Right renal cortex interstitium (tissue), 3 donors: ENCODE measurements around the gene CELF4. TPM values are rescaled to one million over a fixed set of nuclear protein-coding genes. Genes with fewer than 3 reads are reported as not detected.

Experiments
- DNase-seq, 3 donors: peaks; one replicate each; pipeline ENCODE4 v3.0.0-alpha.2; 2013; ENCODE audit warnings: low read depth in 3 of 3, low spot score in 2 of 3
- polyA plus RNA-seq, 3 donors: library from polyadenylated mRNA; unstranded; fragments of 120-200 nt; gene quantifications; one replicate each; pipeline ENCODE4 v1.2.1, GENCODE V29; 2013; ENCODE audit not compliant: insufficient read length in 3 of 3

The CELF4 gene
- polyA plus RNA-seq, 3 donors = 2.1 to 2.3 (median 2.2) TPM

DNA sequence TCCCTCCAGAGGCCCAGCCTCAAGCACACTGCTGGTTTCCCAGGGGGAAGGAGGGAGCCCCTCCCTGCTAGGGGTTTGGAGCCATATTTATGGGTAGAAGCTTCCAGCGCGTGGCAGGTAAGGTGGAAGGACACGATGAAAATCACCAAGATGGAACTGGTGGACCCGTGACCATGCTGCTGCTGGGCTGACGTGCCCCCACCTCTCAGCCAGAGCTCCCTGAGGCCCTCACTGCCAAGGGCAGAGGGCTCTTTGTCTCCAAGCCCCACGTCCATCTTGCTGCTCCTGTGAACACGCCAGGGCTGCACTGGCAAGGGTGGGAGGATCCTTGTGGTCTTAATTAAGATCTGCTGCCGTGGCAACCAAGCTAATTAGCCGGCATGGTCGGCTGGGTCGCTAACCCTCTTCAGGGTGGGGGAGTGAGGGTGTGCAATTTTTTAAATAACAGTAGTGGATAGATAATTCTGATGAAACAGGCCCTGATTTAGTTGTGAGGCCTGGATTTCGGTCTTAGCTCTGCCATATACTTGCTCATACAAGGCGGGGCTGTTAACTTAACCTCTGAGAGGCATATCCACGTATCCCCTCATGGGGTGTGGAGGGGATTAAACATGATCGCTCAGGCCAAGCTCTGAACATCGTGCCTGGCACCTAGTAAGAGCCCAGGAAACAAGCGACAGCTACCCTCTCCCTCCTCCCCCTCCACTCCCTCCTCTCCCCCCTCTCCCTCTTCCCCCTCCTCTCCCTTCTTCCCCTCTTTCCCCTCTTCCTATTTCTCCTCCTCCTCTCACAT is 232.8 kb downstream of the CELF4 start:
- DNase-seq = no peak

DNA sequence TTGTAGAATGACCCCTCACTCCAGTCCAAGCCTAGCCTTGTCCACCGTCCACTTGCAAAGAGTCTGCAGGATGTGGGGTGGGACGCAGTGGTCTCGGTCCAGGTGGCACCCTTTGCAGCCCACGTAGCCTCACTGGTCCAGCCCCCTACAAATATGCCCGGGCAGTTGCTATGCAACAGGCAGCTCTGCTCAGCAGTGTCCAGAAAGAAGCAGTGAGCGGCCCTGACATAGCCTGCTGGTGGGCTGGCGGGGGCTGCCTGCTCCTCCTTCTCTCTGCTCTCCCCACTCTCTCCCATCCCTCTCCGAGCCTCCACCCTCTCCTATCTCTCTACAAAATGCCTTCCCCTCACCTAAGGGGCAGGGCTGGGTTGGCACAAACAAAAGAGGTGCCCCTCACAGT is 233.4 kb downstream of the CELF4 start:
- DNase-seq = no peak

DNA sequence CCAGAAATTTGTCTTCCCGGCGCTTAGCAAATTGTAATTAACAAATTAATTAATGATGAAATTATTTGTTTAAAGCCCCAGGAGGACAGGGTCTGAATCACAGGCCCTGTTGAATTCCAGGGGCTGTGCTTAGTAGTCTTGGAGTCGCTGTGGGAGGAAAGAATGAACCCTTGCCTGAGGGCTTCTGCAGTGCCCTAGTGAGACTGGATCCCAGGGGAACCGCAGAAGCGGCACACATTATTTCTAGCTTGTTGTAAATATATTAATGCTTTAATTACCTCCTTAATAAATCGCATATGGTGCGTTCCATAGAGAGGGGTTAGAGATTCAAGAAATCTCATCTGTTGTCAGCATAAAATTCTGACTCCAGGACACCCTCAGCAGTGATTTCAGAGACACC is 235.4 kb downstream of the CELF4 start:
- no peak for DNase-seq

DNA sequence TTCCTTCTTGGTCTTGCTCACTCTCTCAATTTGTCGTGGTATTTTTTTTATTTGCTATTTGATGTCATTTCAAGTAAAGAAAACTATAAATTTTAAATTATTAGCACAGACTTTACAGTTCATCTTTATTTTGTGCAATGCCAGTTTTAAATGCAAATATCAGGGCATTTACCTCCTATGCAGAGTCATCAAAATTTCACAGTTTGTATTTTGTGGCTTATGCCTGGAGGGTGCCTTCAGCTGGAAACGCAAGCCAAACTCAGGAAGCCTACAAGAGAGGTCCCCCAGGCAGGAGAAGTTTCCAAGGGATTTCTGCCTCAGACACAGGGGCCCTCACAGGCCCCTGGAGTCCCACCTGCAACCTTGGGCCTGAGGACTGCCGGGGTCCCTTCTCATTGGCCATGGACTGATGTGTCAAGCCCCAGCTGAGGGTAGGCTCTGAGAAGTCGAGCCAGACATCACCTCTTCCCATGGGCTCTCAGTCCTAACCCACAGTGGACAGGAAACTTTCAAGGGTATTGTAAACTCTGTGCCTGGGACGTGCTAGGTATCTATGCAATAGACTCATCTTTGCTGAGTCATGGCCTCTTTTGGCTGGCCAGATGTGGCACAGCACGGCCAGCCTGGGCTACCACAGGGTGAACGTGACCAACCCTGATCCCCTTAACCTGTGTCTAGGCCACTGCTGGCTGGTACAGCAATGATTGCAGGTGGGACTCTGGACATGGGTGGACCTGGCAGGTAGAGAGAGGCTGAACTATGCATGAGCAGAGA is 236.5 kb downstream of the CELF4 start:
- DNase-seq = no peak

DNA sequence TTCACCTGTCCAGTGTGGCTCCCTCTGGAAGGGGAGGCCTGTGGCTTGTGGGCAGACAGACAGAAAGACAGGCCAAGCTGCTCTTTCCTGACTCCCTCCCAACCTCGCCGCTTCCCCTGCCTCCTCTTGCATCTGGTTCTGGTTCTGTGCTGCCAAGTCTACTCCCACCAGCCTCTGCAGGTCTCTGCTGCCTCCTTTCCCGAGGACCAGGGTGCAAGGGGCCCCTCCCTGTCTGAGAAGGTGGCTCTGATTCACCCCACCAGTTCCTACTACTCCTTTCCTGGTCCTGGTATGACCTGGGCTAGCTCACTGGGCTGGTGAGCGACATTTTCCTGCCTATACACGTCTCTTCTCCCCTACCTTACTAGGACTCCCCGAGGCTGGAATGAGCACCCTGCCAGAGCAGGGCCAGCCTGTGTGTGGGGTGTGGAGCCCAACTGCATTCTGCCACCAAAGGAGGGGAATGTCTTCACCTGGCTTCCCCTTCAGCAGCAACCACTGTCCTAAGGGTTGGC is 238.5 kb downstream of the CELF4 start:
- DNase-seq = no peak

DNA sequence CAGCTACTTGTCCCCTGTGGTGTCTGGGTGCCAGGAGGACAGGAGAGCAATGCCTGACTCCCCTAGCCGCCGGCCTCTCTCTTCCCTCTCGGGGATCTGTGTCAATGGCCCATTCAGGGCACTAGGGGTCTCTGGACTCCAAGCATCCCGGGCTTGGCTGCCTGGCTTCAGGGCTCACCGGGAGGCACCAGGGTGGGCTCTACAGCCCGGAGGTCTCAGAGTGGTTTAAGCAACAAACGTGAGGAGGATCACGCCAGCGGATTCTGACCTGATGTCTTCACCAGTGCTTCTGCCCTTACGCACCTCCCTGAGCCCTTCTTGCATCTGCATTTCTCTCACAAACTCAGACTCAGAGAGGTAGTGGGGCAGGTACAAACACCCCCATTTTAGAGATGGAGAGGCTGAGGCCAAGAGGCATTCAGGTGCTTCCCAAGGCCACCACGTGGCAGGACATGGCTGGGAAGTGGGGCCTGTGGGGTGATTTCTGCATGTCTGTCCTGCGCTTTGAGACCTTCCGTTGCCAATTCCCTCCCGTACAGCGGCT is 243.0 kb downstream of the CELF4 start:
- peak in 1 of 3 donors; percentile 40 for DNase-seq

DNA sequence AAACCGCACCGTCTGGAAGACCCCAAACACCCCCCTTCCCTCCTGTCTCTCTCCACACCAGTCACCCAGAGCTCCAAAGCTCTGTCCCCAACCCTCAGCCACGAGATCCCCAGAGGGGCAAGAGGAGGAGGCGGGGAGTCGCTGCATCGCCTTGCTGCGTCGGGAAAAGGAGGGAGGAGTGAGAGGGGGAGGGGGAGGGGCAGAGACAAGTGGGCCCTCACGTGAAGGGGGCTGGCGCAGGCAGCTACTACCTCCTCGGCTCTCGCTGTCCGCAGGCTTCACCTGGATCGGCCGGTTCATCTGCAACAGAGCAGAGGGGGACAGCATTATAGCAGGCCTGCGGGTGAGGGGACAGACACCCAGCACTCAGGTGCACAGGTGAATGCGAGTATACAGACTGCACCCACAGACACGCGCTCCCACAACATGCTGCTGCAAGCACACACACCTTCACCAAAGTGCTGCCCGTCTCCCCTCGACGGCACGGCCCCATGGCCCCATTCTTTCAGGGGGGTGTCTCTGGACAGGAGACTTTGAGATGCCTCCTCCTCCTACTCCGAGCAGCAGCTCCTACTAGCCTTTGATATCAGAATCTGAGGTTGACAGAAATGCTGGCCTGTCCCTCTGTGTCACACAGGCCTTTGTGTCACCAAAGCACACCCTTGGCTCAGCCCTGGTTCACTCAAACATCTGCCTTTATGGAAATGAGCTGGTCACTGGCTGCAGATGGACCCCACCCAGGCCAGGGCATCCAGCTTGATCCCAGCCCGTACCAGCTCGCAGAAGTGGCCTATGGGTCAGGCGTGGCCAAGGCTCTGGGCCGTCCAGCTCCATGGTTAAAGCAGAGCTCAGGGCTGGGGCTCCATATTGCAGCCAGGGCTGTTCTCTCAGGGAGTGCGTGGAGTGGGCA is 243.8 kb downstream of the CELF4 start:
- no peak for DNase-seq

DNA sequence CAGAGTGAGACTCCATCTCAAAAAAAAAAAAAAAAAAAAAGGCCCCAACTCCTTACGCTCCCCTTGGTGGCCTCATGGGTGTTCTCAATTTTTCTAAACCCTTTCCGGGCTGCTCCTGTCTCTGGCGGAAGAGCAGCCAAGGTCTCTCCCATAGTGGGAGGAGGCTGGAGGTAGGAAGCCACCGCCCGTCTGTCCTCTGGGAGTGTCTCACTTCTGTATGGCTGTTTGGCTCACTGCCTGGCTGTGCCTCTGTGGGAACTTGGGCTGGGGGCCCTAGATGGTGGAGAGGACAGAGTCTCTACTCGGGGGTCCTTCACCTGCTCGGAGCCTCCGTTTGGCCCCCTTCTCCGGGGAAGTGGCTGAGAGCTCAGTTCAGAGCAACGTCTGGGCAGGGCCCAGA is 245.3 kb downstream of the CELF4 start:
- DNase-seq = no peak

DNA sequence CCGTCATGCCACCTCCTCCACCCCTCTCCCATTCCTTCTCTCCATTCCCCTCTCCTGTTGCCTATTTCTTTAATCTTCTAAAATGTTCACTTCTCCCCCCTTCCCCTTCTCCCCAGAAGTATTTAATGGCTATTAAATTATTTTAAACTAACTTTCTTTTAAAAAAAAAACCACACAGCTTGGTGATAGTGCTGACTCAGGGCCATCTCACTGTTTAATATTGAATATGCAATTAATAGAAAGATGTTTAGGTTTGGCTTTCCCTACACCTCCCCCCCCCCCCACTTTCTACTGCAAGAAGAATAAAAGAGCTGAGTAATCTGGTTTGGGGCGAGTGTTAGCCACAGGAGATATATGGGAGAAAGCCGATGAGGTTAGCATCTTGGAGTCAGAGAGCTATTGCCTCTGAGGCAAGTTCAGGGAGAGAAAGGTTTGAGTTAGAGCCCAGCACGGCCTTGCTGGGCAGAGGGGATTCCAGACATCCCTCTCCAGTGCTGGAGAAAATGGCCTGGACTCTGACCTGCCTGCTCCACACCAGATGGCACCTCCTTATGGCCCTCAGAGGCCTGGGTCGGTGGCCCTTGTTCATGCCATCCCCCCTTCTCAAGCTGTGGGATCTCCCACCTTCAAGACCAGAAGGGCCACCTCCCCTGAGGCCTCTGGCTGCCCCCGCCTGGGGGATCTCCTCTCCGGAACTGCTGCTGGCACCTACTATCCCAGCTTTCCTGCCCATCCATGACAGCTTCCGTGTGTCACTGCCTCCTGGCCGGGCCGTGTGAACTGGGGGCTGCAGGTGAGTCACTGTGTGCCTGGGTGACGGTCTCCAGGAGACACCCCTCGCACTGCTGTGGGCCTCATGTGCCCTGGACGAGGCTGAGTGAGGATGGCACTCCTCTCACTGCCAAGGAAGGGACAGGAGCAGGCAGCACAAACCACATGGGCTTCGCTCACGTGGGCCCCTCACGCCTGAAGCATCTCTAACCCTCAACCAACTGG is 246.9 kb downstream of the CELF4 start:
- DNase-seq = no peak

DNA sequence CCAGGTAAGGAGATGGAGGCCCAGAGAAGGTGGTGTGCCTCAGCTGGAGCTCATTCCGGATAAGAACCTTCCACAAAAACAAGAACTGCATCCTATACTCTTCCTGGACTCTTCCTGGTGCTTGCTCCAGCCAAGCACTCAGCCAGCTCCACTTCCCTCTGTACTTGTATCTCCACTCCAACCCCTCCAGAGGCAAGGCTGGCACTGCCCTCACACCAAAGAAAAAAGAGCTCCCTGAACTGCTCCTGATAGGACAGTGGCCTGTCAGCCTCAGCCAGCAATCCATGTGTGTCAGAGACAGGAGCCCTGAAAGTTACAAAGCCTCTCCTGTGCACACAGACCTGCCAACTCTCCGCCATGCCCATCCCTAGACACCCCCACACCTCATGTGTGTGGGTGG is 248.1 kb downstream of the CELF4 start:
- no peak for DNase-seq

DNA sequence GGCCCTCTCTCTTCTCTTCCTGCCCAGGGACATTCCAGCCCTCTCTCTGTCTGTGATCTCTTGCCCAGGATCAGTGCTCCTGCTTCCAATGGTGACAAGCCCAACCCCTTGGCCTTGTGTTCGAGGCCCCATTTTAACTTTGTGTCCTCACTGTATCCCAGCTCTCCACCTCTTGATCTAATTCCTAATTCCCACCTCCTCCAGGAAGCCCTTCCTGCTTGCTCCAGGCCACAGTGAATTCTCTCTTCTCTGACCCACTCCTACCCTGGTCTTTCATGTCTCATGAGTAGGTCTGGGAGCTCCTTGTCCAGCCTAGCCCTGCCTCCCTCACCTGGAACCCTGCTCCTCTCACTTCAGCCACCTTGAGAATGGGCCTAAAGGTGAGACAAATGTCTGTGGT is 249.1 kb downstream of the CELF4 start:
- DNase-seq = no peak

DNA sequence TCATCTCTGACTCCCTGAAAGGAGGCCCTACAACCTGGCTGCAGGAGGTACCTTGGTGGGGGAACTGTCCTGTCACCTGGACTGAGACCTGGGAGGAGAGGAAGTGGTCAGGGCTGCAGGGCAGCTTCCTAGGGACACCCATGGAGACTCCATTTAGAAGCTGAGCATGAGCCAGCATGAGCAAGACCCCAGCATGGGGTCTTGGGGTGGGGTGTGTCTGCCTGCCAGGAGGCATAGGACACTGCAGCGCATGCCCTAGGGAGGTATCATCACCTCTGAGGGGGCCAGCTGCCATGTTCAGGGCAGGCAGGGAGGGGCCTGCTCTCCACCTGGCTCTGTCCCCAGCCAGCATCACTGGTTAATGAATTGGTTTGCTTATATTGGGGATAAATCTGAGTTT is 249.7 kb downstream of the CELF4 start:
- DNase-seq = no peak

DNA sequence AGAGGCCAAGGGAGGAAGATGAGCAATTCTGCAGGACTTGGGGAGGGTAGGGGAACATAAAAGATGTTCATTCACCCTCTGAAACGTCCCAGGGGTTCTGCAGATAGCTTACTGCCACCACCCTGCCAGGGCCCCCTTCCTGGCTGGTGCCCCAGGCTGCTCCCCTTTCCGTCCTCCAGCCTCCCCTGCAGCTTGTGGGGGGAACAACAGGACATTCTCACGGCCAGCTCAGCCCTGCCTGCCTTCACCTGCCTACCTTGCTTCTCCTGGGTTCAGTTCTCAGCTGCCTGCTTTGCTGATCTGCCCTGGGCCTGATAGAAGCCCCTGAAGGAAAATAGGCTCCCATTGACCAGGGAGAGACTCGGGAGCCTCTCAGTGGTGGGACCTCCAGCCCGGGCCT is 251.1 kb downstream of the CELF4 start:
- DNase-seq = no peak

DNA sequence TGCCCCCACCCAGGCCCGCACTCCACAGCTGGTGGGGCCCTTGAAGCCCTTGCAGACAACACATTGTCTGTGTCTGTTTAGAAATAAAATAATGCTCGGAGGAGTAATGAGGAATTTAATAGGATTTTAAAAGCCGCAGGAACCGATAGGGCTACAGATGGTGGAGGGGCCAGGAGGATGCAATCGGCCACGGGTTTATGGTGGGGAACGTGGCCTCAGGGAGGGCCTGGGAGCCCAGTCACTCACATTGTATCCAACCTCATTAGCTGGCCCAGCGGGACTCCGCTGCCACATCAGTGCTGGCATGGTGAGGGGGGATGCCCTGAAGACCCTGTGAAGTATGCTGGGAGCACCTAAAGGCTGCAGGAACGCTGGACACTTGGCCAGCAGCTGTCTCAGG is 252.0 kb downstream of the CELF4 start:
- DNase-seq = no peak

DNA sequence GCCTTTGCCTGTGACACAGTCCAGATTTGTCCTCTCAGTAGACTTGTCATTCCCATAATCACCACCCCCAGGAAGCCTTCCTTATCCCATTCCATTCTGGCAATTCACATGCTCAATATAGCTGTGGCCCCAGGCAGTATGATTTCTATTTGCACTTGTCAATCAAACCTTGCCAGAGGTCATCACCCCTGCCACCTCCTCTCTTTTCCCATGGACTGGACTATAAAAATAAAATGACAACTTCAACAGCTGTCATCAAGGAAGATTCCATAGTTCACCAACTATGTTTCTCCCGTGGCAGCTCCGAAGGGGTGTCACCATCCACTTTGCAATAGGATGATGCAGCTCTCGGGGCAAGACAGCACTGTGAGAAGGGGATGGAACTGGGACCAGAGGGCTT is 255.7 kb downstream of the CELF4 start:
- no peak for DNase-seq

DNA sequence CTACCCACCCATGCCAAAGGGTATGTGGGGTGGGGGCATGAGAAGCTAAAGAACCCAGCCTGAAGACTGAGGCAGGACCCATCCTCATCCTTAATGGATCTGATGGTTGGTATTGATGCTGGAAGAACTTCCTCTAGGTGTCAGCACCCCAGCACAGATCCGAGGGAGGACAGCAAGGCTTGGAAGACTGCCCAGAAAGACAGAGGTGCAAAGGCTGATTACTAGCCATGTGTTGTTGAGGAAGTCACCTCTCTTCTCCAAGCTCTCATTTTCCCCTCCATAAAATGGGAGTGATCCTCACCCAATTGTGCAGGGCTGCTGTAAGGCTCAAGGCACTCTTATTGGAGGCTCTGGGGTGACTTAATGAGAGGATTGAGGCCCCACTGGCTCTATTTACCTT is 256.5 kb downstream of the CELF4 start:
- no peak for DNase-seq

DNA sequence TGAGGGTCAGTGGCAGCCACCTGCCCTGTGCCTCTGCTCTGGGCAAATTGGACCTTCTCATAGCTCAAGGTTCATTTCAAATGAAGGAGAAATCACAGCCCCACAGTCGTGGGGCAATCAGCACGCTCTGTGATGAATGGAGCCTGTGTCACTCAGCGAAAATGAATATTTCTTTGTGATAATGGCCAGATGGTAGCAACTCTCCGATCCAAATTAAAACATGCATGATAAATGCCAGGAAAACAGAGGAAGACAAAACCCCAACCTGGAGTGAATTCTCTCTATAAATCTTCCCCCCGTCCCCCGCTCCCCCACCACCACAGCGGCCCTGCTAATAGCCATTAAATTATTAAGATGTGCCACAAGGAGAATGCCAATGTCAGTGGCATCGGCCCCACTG is 258.4 kb downstream of the CELF4 start:
- no peak for DNase-seq

DNA sequence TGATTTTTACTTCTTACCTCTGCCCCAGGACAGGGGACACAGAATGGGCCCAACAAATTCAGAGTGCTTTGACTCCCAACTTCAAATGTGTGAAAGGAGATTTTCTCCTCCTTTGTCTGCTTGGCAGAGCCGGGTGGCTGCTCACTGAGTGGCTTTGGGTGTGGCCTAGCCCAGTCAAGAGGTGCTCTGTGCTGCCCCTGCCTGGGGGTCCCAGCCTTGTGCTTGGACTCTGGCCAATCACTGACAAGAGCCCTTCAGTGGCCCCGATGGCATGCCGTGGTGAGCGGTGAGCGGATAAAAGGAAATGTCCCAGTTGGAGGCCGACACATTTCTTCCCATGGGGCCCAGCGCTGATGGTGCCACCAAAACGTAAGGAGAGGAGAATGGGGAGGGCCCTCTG is 259.2 kb downstream of the CELF4 start:
- no peak for DNase-seq

DNA sequence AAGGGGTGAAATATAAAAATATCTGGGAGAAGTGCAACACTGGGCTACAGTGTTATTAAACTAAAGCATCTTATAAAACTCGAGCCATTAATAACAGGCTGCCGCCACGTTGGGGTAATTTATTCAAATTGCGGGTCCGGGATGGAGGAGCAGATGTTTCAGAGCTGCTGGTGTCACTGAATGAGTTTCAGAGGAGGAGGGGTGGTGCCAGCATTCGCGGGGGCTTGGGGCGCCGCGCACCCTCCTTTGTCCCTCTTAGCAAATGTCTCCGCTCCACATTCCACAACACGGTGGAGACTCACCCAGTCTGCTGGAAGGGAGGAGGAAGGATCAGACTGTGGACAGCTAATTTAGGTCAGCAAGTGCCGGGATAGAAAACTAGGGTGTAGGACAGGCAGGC is 260.5 kb downstream of the CELF4 start:
- DNase-seq = no peak
